Liver (tissue), 9 donors: ENCODE measurements around the gene TIA1. TPM values are rescaled to one million over a fixed set of nuclear protein-coding genes. Genes with fewer than 3 reads are reported as not detected.
A peak's percentile ranks its signal among the peaks of the same experiment; 100 is the strongest.

Source experiments
- DNase-seq: peaks from one replicate; pipeline ENCODE4 v3.0.0-alpha.2; 2017; ENCODE audit warnings: low spot score
- H3K27ac ChIP-seq, 2 donors: one replicate each; pipeline ENCODE4 v1.7.0; 2013; ENCODE audit warnings: inconsistent platforms in 2 of 2, low read length in 2 of 2, control low read depth in 1 of 2, low read depth in 1 of 2, mild to moderate bottlenecking in 1 of 2
- H3K27me3 ChIP-seq, 4 donors: one replicate each; pipeline versions ENCODE4 v1.6.1 to v1.7.0; 2013; ENCODE audit warnings: low read length in 3 of 4, inconsistent platforms in 1 of 4, mild to moderate bottlenecking in 1 of 4, moderate library complexity in 1 of 4; ENCODE audit not compliant: control insufficient read depth in 4 of 4, insufficient read depth in 4 of 4
- H3K36me3 ChIP-seq, 4 donors: one replicate each; pipeline versions ENCODE4 v1.6.1 to v1.7.0; 2013; ENCODE audit warnings: low read length in 3 of 4, mild to moderate bottlenecking in 3 of 4, low read depth in 1 of 4, moderate library complexity in 1 of 4; ENCODE audit not compliant: control insufficient read depth in 4 of 4, insufficient read depth in 3 of 4
- H3K4me1 ChIP-seq, 4 donors: one replicate each; pipeline versions ENCODE4 v1.6.1 to v1.7.0; 2013; ENCODE audit warnings: low read length in 3 of 4, mild to moderate bottlenecking in 3 of 4, moderate library complexity in 1 of 4; ENCODE audit not compliant: control insufficient read depth in 4 of 4, insufficient read depth in 4 of 4
- H3K4me3 ChIP-seq, 3 donors: one replicate each; pipeline versions ENCODE4 v1.6.1 to v1.7.0; 2013; ENCODE audit warnings: low read length in 3 of 3, control low read depth in 1 of 3, low read depth in 1 of 3, mild to moderate bottlenecking in 1 of 3
- H3K9ac ChIP-seq, 2 donors: one replicate each; pipeline ENCODE4 v1.7.0; 2013; ENCODE audit warnings: low read length in 2 of 2, mild to moderate bottlenecking in 2 of 2, moderate library complexity in 2 of 2, control low read depth in 1 of 2, low read depth in 1 of 2
- H3K9me3 ChIP-seq, 4 donors: one replicate each; pipeline versions ENCODE4 v1.6.1 to v1.7.0; 2013; ENCODE audit warnings: low read length in 3 of 4; ENCODE audit not compliant: control insufficient read depth in 4 of 4
- EGR1 ChIP-seq, 2 donors: IDR thresholded peaks; 2 replicates each; pipeline ENCODE4 v1.6.1; 2016 to 2018; ENCODE audit warnings: antibody characterized with exemption in 2 of 2, low read depth in 2 of 2
- FOXA1 ChIP-seq: IDR thresholded peaks from 2 replicates; pipeline ENCODE4 v1.6.1; 2016; ENCODE audit warnings: antibody characterized with exemption
- FOXA2 ChIP-seq: IDR thresholded peaks from 2 replicates; pipeline ENCODE4 v1.6.1; 2016; ENCODE audit warnings: antibody characterized with exemption
- GABPA ChIP-seq, 2 donors: IDR thresholded peaks in 1 of 2; conservative IDR thresholded peaks in 1 of 2; 2 replicates each; pipeline ENCODE4 v1.6.1; 2016; ENCODE audit warnings: antibody characterized with exemption in 2 of 2, mild to moderate bottlenecking in 1 of 2, moderate library complexity in 1 of 2
- HNF4A ChIP-seq, 2 donors: conservative IDR thresholded peaks; 2 replicates each; pipeline ENCODE4 v1.6.1; 2016; ENCODE audit warnings: antibody characterized with exemption in 2 of 2, mild to moderate bottlenecking in 2 of 2
- HNF4G ChIP-seq: IDR thresholded peaks from 2 replicates; pipeline ENCODE4 v1.6.1; 2016; ENCODE audit warnings: antibody characterized with exemption
- JUND ChIP-seq, 2 donors: IDR thresholded peaks; 2 replicates each; pipeline ENCODE4 v1.6.1; 2016; ENCODE audit warnings: antibody characterized with exemption in 2 of 2
- MAX ChIP-seq: IDR thresholded peaks from 2 replicates; pipeline ENCODE4 v1.6.1; 2016; ENCODE audit warnings: antibody characterized with exemption
- NR2F2 ChIP-seq: IDR thresholded peaks from 2 replicates; pipeline ENCODE4 v1.6.1; 2016; ENCODE audit warnings: antibody characterized with exemption
- RAD21 ChIP-seq, 2 donors: IDR thresholded peaks; 2 replicates each; pipeline ENCODE4 v1.6.1; 2016; ENCODE audit warnings: antibody characterized with exemption in 2 of 2, mild to moderate bottlenecking in 2 of 2
- REST ChIP-seq: IDR thresholded peaks from 2 replicates; pipeline ENCODE4 v1.6.1; 2016; ENCODE audit warnings: antibody characterized with exemption, mild to moderate bottlenecking
- RXRA ChIP-seq, 2 donors: IDR thresholded peaks; 2 replicates each; pipeline ENCODE4 v1.6.1; 2017 to 2018; ENCODE audit warnings: antibody characterized with exemption in 2 of 2, mild to moderate bottlenecking in 1 of 2
- SP1 ChIP-seq: IDR thresholded peaks from 2 replicates; pipeline ENCODE4 v1.6.1; 2018; ENCODE audit warnings: antibody characterized with exemption, mild to moderate bottlenecking
- TAF1 ChIP-seq: conservative IDR thresholded peaks from 2 replicates; pipeline ENCODE4 v1.6.1; 2016; ENCODE audit warnings: antibody characterized with exemption, mild to moderate bottlenecking
- YY1 ChIP-seq: IDR thresholded peaks from 2 replicates; pipeline ENCODE4 v1.6.1; 2016; ENCODE audit warnings: antibody characterized with exemption, mild to moderate bottlenecking
- WGBS: extraction: QIAGEN DNeasy Blood & Tissue Kit; methylation state at CpG from one replicate; pipeline ENCODE4 v1.1.7; 2013; 5-methylcytosine and 5-hydroxymethylcytosine counted together
- polyA plus RNA-seq, 2 donors: library from polyadenylated mRNA; stranded (reverse) in 1 of 2; unstranded in 1 of 2; fragments of 200-250 nt in 1 of 2; fragments of >200 nt in 1 of 2; fragmentation: Nextera tagmentation in 1 of 2; extraction: Ambion mirVana in 1 of 2; gene quantifications; one replicate each; pipeline versions ENCODE4 v1.2.1 to v1.2.3, GENCODE V29; 2013 to 2015
- total RNA-seq, 2 donors: library from RNA; depleted of rRNA; stranded (reverse); fragments of >200 nt; gene quantifications; one replicate each; pipeline ENCODE4 v1.2.3, GENCODE V29; 2014
- TF ChIP-seq, protein P1 (sequence below): IDR thresholded peaks from 2 replicates; pipeline ENCODE4 v1.6.1; 2016; ENCODE audit warnings: antibody characterized with exemption
- TF ChIP-seq, protein P2 (sequence below): IDR thresholded peaks from 2 replicates; pipeline ENCODE4 v1.6.1; 2016; ENCODE audit warnings: antibody characterized with exemption
- TF ChIP-seq, protein P3 (sequence below): fragments of 150-350 bp; IDR thresholded peaks from 2 replicates; pipeline ENCODE4 v1.5.1; 2017; ENCODE audit warnings: improper control_type of control experiment, low read depth, low read length; ENCODE audit not compliant: missing input control
- donor health status: healthy.
- donor health status: healthy.
- donor health status: healthy.
- donor health status: healthy.
- donor health status: healthy.

TIA1 gene
- total and polyA plus RNA-seq, 4 donors: 10.2 to 56.2 (median 46.6) TPM

- Histone ChIP-seq H3K36me3 (peaks cover 0 to 6% (median 2%) of the 10 kb centered on the region in 4 donors), H3K9ac (no peak overlapping the region), H3K27me3 (no peaks in the 10 kb centered on the region), H3K9me3 (no peaks in the 10 kb centered on the region), H3K4me3 (no peak overlapping the region), H3K27ac (no peak overlapping the region), H3K4me1 (peaks cover 0 to 12% (median 8%) of the 10 kb centered on the region in 4 donors)
- no peak for TF ChIP-seq FOXA1
- TF ChIP-seq, protein P1, sequence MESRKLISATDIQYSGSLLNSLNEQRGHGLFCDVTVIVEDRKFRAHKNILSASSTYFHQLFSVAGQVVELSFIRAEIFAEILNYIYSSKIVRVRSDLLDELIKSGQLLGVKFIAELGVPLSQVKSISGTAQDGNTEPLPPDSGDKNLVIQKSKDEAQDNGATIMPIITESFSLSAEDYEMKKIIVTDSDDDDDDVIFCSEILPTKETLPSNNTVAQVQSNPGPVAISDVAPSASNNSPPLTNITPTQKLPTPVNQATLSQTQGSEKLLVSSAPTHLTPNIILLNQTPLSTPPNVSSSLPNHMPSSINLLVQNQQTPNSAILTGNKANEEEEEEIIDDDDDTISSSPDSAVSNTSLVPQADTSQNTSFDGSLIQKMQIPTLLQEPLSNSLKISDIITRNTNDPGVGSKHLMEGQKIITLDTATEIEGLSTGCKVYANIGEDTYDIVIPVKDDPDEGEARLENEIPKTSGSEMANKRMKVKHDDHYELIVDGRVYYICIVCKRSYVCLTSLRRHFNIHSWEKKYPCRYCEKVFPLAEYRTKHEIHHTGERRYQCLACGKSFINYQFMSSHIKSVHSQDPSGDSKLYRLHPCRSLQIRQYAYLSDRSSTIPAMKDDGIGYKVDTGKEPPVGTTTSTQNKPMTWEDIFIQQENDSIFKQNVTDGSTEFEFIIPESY: no peak
- TF ChIP-seq HNF4A (conservative IDR thresholded peaks at IDR 0.05): no peak
- TF ChIP-seq, protein P2, sequence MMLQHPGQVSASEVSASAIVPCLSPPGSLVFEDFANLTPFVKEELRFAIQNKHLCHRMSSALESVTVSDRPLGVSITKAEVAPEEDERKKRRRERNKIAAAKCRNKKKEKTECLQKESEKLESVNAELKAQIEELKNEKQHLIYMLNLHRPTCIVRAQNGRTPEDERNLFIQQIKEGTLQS: no peak
- TF ChIP-seq, protein P3, sequence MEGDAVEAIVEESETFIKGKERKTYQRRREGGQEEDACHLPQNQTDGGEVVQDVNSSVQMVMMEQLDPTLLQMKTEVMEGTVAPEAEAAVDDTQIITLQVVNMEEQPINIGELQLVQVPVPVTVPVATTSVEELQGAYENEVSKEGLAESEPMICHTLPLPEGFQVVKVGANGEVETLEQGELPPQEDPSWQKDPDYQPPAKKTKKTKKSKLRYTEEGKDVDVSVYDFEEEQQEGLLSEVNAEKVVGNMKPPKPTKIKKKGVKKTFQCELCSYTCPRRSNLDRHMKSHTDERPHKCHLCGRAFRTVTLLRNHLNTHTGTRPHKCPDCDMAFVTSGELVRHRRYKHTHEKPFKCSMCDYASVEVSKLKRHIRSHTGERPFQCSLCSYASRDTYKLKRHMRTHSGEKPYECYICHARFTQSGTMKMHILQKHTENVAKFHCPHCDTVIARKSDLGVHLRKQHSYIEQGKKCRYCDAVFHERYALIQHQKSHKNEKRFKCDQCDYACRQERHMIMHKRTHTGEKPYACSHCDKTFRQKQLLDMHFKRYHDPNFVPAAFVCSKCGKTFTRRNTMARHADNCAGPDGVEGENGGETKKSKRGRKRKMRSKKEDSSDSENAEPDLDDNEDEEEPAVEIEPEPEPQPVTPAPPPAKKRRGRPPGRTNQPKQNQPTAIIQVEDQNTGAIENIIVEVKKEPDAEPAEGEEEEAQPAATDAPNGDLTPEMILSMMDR: no peak
- TF ChIP-seq HNF4G: no peak
- no peak for TF ChIP-seq TAF1
- TF ChIP-seq NR2F2: no peak
- TF ChIP-seq YY1: no peak
- WGBS: 89% methylated on average over 3 of the region's 3 CpGs
- no peak for DNase-seq
Observed at GRCh38 chr2:70240599-70240998, 7.8 kb downstream of the TIA1 start.

- no peak for DNase-seq
- Histone ChIP-seq H3K9ac (no peak overlapping the region), H3K4me1 (peaks cover 2 to 12% (median 7%) of the 10 kb centered on the region in 4 donors), H3K9me3 (no peaks in the 10 kb centered on the region), H3K27ac (peak overlapping the region; percentile 7 to 18), H3K4me3 (no peak overlapping the region), H3K36me3 (peaks cover 5 to 16% (median 11%) of the 10 kb centered on the region in 4 donors), H3K27me3 (no peaks in the 10 kb centered on the region)
- TF ChIP-seq, protein P3: no peak
- TF ChIP-seq, protein P1: no peak
- peak; percentile 30 for TF ChIP-seq SP1
- no peak for TF ChIP-seq JUND (IDR thresholded peaks at IDR 0.05)
- TF ChIP-seq FOXA2: no peak
- TF ChIP-seq FOXA1: no peak
- no peak for TF ChIP-seq RXRA (IDR thresholded peaks at IDR 0.05)
- TF ChIP-seq, protein P2: no peak
- TF ChIP-seq TAF1: no peak
- peak; percentile 11 for TF ChIP-seq YY1
- TF ChIP-seq REST: no peak
- TF ChIP-seq HNF4G: no peak
- peak in 1 of 2 donors; percentile 37 for TF ChIP-seq RAD21 (IDR thresholded peaks at IDR 0.05)
- TF ChIP-seq MAX: no peak
- no peak for TF ChIP-seq GABPA (IDR thresholded peaks at IDR 0.05 in 1 of 2, conservative IDR thresholded peaks at IDR 0.05 in 1 of 2)
- no peak for TF ChIP-seq EGR1 (IDR thresholded peaks at IDR 0.05; ENCODE audit: low read depth in 2 of 2)
- peak in 1 of 2 donors; percentile 36 for TF ChIP-seq HNF4A (conservative IDR thresholded peaks at IDR 0.05)
- no peak for TF ChIP-seq NR2F2
- WGBS: 27% methylated on average over 3 of the region's 3 CpGs
Observed at GRCh38 chr2:70233926-70234325, 14.5 kb downstream of the TIA1 start.
